HepG2 (cell line): ENCODE data around the gene UNC5B. TPM values are rescaled to one million over a fixed set of nuclear protein-coding genes. Genes with fewer than 3 reads are reported as not detected.

Source experiments
- ATAC-seq: fragments of 200-7000 bp; cut with Tn5 transposase; 3 replicates; pipeline ENCODE4 v1.9.1; 2020; ENCODE audit warnings: mild to moderate bottlenecking, moderate library complexity
- BruUV-seq: library from RNA; stranded (reverse); fragments of 400-500 nt; replicated peaks from 2 replicates; lab custom pipeline; 2021; lab: Mats Ljungman, UMichigan
- CTCF ChIA-PET: fragments of 300-600 bp; formaldehyde crosslinking; extraction: SDS; loops from one replicate; lab custom pipeline; 2021; ENCODE audit warnings: low total read pairs, inconsistent platforms, low intra/inter-chr PET ratio; lab: Yijun Ruan, JAX
- POLR2A ChIA-PET: fragments of 350-600 bp; sonication (Branson Sonifier 250); formaldehyde crosslinking; loops from one replicate; lab custom pipeline; 2020; ENCODE audit warnings: antibody characterized with exemption, inconsistent platforms; lab: Yijun Ruan, JAX
- DNase-seq: peaks from one replicate; pipeline ENCODE4 v3.0.0-alpha.2; 2015; ENCODE audit warnings: low spot score
- FAIRE-seq: peaks from 3 replicates; lab custom pipeline; 2011; peaks lifted over from hg19 to GRCh38; lab: Jason Lieb, UNC
- H2AFZ ChIP-seq: one replicate; pipeline ENCODE4 v1.6.1; 2011; ENCODE audit warnings: low read length, inconsistent platforms
- H3K27ac ChIP-seq: fragments of 300-600 bp; 3 replicates; pipeline ENCODE4 v1.8.0; 2011; ENCODE audit warnings: mixed run types, mild to moderate bottlenecking, mixed read lengths, low read length, inconsistent platforms; ENCODE audit not compliant: insufficient read depth; ENCODE audit errors: extremely low read length
- H3K27me3 ChIP-seq, 2 experiments: fragments of 200-600 bp in 1 of 2; 2 replicates in 1 of 2; 3 replicates in 1 of 2; pipeline versions ENCODE4 v1.6.0 to v1.8.0; 2011; ENCODE audit warnings: low read length in 2 of 2, mild to moderate bottlenecking in 2 of 2, moderate library complexity in 2 of 2, inconsistent platforms in 1 of 2; ENCODE audit not compliant: insufficient read depth in 2 of 2, control insufficient read depth in 1 of 2
- H3K36me3 ChIP-seq, 2 experiments: fragments of 200-600 bp in 1 of 2; replicated peaks in 1 of 2; 2 replicates in 1 of 2; 3 replicates in 1 of 2; pipeline versions ENCODE4 v1.5.1 to v1.8.0; 2011; ENCODE audit warnings: low read length in 2 of 2, inconsistent platforms in 1 of 2; ENCODE audit not compliant: insufficient read depth in 2 of 2, control insufficient read depth in 1 of 2
- H3K4me1 ChIP-seq: 2 replicates; pipeline ENCODE4 v1.5.1; 2012; ENCODE audit warnings: low read length, inconsistent platforms; ENCODE audit not compliant: insufficient read depth
- H3K4me2 ChIP-seq: 2 replicates; pipeline ENCODE4 v1.6.0; 2011; ENCODE audit warnings: low read depth, low read length, inconsistent platforms
- H3K4me3 ChIP-seq, 3 experiments: fragments of 200-600 bp in 1 of 3; sonication (generic), shearing (Covaris generic) in 1 of 3; replicated peaks in 1 of 3; 2 replicates each; pipeline ENCODE4 v1.5.1; 2011 to 2016; ENCODE audit warnings: low read length in 3 of 3, inconsistent platforms in 2 of 3, low read depth in 2 of 3, mild to moderate bottlenecking in 2 of 3, control low read depth in 1 of 3, mixed read lengths in 1 of 3; ENCODE audit not compliant: insufficient read depth in 1 of 3
- H3K79me2 ChIP-seq: one replicate; pipeline ENCODE4 v1.6.1; 2011; ENCODE audit warnings: low read length, inconsistent platforms; ENCODE audit not compliant: insufficient read depth
- H3K9ac ChIP-seq: 2 replicates; pipeline ENCODE4 v1.6.0; 2011; ENCODE audit warnings: mild to moderate bottlenecking, low read depth, low read length, inconsistent platforms; ENCODE audit not compliant: insufficient read depth
- H3K9me3 ChIP-seq: 2 replicates; pipeline ENCODE4 v1.5.1; 2012; ENCODE audit warnings: mild to moderate bottlenecking, low read length
- H4K20me1 ChIP-seq: 2 replicates; pipeline ENCODE4 v1.6.0; 2011; ENCODE audit warnings: inconsistent platforms, mild to moderate bottlenecking, low read length, moderate library complexity; ENCODE audit not compliant: insufficient read depth
- EZH2 ChIP-seq: conservative IDR thresholded peaks from 2 replicates; pipeline ENCODE4 v1.6.1; 2012; ENCODE audit warnings: mild to moderate bottlenecking, low read depth, low read length, moderate library complexity
- ZNF713 ChIP-seq: sonication (generic); formaldehyde crosslinking; IDR thresholded peaks from 2 replicates; pipeline ENCODE4 v1.4.0; 2020; ENCODE audit warnings: mild to moderate bottlenecking, missing genetic modification reagents
- ZNF766 ChIP-seq: sonication (generic); formaldehyde crosslinking; IDR thresholded peaks from 2 replicates; pipeline ENCODE4 v1.5.0; 2020; ENCODE audit warnings: missing genetic modification reagents, borderline replicate concordance
- ZNF788 ChIP-seq: sonication (generic); formaldehyde crosslinking; IDR thresholded peaks from 2 replicates; pipeline ENCODE4 v1.5.0; 2020; ENCODE audit warnings: mild to moderate bottlenecking, missing genetic modification reagents, borderline replicate concordance
- WGBS: methylation state at CpG from one replicate; pipeline ENCODE4 v1.1.6; 2017; ENCODE audit warnings: low lambda C conversion rate; 5-methylcytosine and 5-hydroxymethylcytosine counted together
- in situ Hi-C: cut with HindIII; loops from 2 replicates; pipeline ENCODE4 v1.10.0; 2017; ENCODE audit warnings: low pct_unique_long_range_greater_than_20kb; ENCODE audit not compliant: extremely low pct_ligation_motif_present
- intact Hi-C: fragments of 100-400 bp; cut with micrococcal nuclease; formaldehyde crosslinking; loops from one replicate; pipeline ENCODE4 v1.10.0; 2022; ENCODE audit not compliant: unreplicated experiment
- polyA plus RNA-seq, 8 experiments: library from polyadenylated mRNA; depleted of rRNA in 3 of 8; stranded (reverse) in 7 of 8; unstranded in 1 of 8; fragments of >200 nt; fragmentation: Illumina TruSeq in 4 of 8; extraction: Trizol in 4 of 8; gene quantifications; 2 replicates each; pipeline versions ENCODE4 v1.2.1 to v1.2.3, GENCODE V29; 2011 to 2016; ENCODE audit warnings: low read depth in 4 of 8, missing spikeins in 1 of 8, mixed read lengths in 1 of 8; ENCODE audit not compliant: insufficient read depth in 1 of 8
- total RNA-seq, 5 experiments: library from RNA; depleted of rRNA; stranded (reverse); fragments of >200 nt; fragmentation: Illumina TruSeq; extraction: Trizol; gene quantifications; 2 replicates each; pipeline ENCODE4 v1.2.3, GENCODE V29; 2016; ENCODE audit warnings: low read depth in 1 of 5
- TF ChIP-seq, protein P1 (sequence below): sonication (generic); formaldehyde crosslinking; IDR thresholded peaks from 2 replicates; pipeline ENCODE4 v1.4.0; 2020; ENCODE audit warnings: missing genetic modification reagents, borderline replicate concordance
- TF ChIP-seq, protein P2 (sequence below): sonication (generic); formaldehyde crosslinking; IDR thresholded peaks from 2 replicates; pipeline ENCODE4 v1.8.0; 2022; ENCODE audit warnings: missing genetic modification reagents, low read depth, mild to moderate bottlenecking, borderline replicate concordance

The UNC5B gene
- total and polyA plus RNA-seq, 2 of the 13 experiments (the other 11 are each of a cell fraction or from before 2014, with no cell fraction given) = 0.07 TPM

DNA sequence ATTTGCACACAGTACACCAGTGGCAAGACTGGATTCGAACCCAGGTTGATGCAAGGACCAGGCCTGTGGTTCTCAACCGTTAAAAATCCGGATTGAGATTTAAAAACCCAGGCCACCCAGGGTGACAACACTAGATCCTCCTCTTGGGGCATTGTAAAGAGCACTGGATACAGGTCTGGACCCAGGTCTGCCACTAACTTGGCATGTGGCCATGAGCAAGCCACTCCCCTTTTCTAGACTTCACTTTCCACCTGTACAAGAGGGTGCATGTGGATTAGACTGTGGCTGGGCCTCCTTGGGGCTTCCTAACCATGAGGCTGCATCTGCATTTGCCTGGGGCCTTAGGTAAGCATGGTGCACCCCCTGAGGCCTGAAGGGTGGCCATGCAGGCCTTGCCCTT lies 85.0 kb downstream of the UNC5B start:
- 0 out of 2 replicates have a peak, but pooled peaks cover 3% of the 10 kb centered on the region for H4K20me1 ChIP-seq
- H3K4me3 ChIP-seq = no peak overlapping the region
- intact Hi-C loops = no loop called here
- BruUV-seq = no TSS peak
- no peaks in the 10 kb centered on the region for H3K36me3 ChIP-seq
- DNase-seq (no peak), FAIRE-seq (no peak), ATAC-seq (no peak)
- CTCF ChIA-PET = no interaction called here
- POLR2A ChIA-PET = no interaction called here
- H3K79me2 ChIP-seq = no peaks in the 10 kb centered on the region
- no peak overlapping the region for H2AFZ ChIP-seq
- in situ Hi-C loops = no loop called here
- H3K27me3 ChIP-seq = peaks cover 2 to 30% of the 10 kb centered on the region in 2 experiments; a peak in 3 of 5 replicates
- TF ChIP-seq EZH2 = no peak
- H3K4me1 ChIP-seq = peaks cover 11% of the 10 kb centered on the region
- no peaks in the 10 kb centered on the region for H3K9me3 ChIP-seq
- no peak overlapping the region for H3K27ac ChIP-seq
- no peak overlapping the region for H3K4me2 ChIP-seq
- no peak overlapping the region for H3K9ac ChIP-seq
- 14% methylated on average over 1 of the region's 3 CpGs for WGBS

DNA sequence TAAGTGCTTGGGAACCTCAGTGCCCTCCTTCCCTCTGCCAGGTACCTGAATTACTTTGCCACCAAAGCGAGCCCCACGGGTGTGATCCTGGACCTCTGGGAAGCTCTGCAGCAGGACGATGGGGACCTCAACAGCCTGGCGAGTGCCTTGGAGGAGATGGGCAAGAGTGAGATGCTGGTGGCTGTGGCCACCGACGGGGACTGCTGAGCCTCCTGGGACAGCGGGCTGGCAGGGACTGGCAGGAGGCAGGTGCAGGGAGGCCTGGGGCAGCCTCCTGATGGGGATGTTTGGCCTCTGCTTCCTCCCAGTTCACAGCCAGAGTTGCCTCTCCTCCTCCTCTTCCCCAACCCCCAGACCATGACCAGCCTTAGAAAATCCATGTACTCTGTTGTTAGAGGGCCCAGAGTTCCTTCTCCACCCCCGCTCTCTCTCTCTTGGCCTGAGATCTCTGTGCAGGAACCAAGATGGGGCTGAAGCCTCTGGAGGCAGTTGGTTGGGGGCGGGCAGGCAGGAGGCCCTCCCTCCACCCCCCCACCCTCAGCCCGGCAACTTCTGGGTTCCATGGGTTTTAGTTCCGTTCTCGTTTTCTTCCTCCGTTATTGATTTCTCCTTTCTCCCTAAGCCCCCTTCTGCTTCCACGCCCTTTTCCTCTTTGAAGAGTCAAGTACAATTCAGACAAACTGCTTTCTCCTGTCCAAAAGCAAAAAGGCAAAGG lies 86.9 kb downstream of the UNC5B start:
- Histone ChIP-seq H4K20me1 (0 out of 2 replicates have a peak, but pooled peaks cover 3% of the 10 kb centered on the region), H2AFZ (no peak overlapping the region), H3K27ac (no peak overlapping the region), H3K27me3 (peaks cover 0 to 16% of the 10 kb centered on the region in 2 experiments; a peak in 3 of 5 replicates), H3K36me3 (no peaks in the 10 kb centered on the region), H3K4me3 (no peak overlapping the region), H3K4me2 (no peak overlapping the region), H3K79me2 (no peaks in the 10 kb centered on the region), H3K9me3 (no peaks in the 10 kb centered on the region), H3K9ac (no peak overlapping the region), H3K4me1 (no peaks in the 10 kb centered on the region)
- in situ Hi-C loops (no loop called here), intact Hi-C loops (no loop called here)
- CTCF ChIA-PET = no interaction called here
- TF ChIP-seq, protein P1, sequence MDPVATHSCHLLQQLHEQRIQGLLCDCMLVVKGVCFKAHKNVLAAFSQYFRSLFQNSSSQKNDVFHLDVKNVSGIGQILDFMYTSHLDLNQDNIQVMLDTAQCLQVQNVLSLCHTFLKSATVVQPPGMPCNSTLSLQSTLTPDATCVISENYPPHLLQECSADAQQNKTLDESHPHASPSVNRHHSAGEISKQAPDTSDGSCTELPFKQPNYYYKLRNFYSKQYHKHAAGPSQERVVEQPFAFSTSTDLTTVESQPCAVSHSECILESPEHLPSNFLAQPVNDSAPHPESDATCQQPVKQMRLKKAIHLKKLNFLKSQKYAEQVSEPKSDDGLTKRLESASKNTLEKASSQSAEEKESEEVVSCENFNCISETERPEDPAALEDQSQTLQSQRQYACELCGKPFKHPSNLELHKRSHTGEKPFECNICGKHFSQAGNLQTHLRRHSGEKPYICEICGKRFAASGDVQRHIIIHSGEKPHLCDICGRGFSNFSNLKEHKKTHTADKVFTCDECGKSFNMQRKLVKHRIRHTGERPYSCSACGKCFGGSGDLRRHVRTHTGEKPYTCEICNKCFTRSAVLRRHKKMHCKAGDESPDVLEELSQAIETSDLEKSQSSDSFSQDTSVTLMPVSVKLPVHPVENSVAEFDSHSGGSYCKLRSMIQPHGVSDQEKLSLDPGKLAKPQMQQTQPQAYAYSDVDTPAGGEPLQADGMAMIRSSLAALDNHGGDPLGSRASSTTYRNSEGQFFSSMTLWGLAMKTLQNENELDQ (CRISPR knock-in tag) = no peak
- no peak for TF ChIP-seq ZNF788 (CRISPR knock-in tag)
- no peak for TF ChIP-seq ZNF766 (CRISPR knock-in tag)
- TF ChIP-seq, protein P2, sequence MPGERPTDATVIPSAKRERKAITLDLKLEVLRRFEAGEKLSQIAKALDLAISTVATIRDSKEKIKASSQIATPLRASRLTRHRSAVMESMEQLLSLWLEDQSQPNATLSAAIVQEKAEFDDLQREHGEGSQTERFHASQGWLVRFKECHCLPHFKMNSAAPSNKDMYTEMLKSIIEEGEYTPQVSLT = no peak
- TF ChIP-seq ZNF713 = no peak
- ATAC-seq (no peak), DNase-seq (no peak), FAIRE-seq (no peak)
- WGBS = 25% methylated on average over 10 of the region's 14 CpGs
- BruUV-seq = no TSS peak
- POLR2A ChIA-PET = no interaction called here
